ENCODE measurements around the gene FLT4.

The FLT4 gene

GRCh38 chr5:180623411-180623834, 26.0 kb downstream of the FLT4 start:
- no peak for TF ChIP-seq CTCF (IDR thresholded peaks at IDR 0.05)

GRCh38 chr5:180622910-180623309, 26.5 kb downstream of the FLT4 start:
- no peak for TF ChIP-seq CTCF (IDR thresholded peaks at IDR 0.05)

DNA sequence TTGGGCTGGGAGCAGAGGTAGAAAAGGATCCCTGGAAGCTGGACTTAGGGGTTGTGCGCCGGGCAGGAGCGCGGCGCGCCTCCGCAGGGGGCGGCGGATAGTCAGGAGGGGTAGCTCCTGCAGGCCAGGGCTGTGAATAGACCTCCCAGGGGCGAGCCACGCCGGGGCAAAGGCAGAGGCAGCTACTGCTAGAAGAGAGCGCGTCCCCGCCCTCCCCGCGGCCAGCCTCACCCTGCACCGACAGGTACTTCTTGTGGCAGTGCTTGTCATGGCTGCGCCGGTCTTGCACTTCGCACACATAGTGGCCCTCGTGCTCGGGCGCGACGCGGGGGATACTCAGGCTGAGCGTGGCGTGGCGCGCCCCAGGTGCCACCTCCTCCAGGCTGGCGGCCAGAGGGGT, 28.1 kb downstream of the FLT4 start:
- no peak for TF ChIP-seq CTCF (IDR thresholded peaks at IDR 0.05)

- TF ChIP-seq CTCF (IDR thresholded peaks at IDR 0.05), result no peak
Observed at GRCh38 chr5:180620014-180620413, 29.4 kb downstream of the FLT4 start.

- no peak for TF ChIP-seq CTCF (IDR thresholded peaks at IDR 0.05)
Observed at GRCh38 chr5:180619563-180619915, 29.9 kb downstream of the FLT4 start.

DNA sequence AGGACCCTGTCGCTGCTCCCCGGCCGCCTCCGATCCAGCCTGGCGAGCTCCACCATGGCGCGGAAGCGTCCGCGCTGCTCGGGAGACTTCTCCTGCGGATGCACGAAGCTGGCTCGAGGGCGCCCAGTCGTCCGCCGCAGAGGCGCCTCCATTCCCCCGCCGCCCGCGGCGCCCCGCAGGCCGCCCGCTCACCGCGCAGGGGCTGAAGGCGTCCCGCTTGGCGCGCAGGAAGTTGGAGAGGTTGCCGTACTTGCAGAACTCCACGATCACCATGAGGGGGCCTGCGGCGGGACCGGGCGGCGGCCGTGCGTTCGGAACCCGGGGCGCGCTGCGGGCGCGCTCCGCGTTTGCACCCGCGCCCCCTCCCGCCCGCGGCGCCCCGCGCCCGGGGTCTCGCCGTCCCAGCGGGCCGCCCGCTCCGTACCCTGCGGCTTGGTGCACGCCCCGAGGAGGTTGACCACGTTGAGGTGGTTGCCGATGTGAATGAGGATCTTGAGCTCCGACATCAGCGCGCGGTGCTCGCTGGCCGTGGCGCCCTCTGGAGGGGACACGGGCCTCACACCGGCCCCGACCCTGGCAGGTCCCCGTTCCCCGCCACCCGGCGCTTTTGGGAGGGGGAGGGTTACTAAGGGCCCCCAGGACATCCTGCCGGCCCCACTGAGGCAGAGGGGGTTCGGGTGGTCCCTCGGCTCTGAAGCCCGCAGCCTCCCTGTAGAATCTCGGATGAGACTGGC, 30.4 kb downstream of the FLT4 start:
- peak; percentile 76 for TF ChIP-seq CTCF (IDR thresholded peaks at IDR 0.05)

- no peak for TF ChIP-seq CTCF (IDR thresholded peaks at IDR 0.05)
Observed at GRCh38 chr5:180618487-180618828, 30.9 kb downstream of the FLT4 start.

DNA sequence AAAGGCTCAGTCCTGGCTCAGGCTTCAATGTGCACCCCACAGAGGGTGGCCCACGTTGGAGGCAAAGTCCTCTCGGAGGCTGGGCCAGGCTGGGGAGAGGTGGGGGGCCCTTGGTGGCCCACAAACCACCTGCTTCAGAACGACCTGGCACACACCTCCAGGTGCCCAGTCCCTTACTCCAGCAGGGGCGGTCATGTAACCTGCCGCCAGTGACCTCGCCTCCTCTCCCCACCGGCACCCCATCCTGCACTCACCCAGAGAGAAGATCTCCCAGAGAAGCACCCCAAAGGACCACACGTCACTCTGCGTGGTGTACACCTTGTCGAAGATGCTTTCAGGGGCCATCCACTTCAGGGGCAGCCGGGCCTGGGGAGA, 35.6 kb downstream of the FLT4 start:
- no peak for TF ChIP-seq CTCF (IDR thresholded peaks at IDR 0.05)

Data from LNCAP (cell line).